Tibial artery (tissue), 4 donors: Measurements from ENCODE around the gene UVRAG.

Experiments
- DNase-seq, 2 donors: peaks; one replicate each; pipeline ENCODE4 v3.0.0-alpha.2; 2019
- H3K27ac ChIP-seq, 2 donors: fragments of 200-600 bp; sonication (generic) in 1 of 2; 1 replicate in 1 of 2; 2 replicates in 1 of 2; pipeline ENCODE4 v1.5.1; 2018 to 2019; ENCODE audit warnings: mild to moderate bottlenecking in 1 of 2
- H3K27me3 ChIP-seq, 2 donors: fragments of 200-600 bp; sonication (generic) in 1 of 2; one replicate each; pipeline versions ENCODE4 v1.5.1 to v1.6.0; 2016 to 2019
- H3K36me3 ChIP-seq, 3 donors: fragments of 200-600 bp; sonication (generic) in 2 of 3; one replicate each; pipeline ENCODE4 v1.5.1; 2016 to 2019; ENCODE audit warnings: mild to moderate bottlenecking in 2 of 3
- H3K4me1 ChIP-seq, 4 donors: fragments of 200-600 bp; sonication (generic) in 2 of 4; 1 replicate in 3 of 4; 2 replicates in 1 of 4; pipeline ENCODE4 v1.5.1; 2016 to 2019
- H3K4me3 ChIP-seq, 2 donors: fragments of 200-600 bp; sonication (generic) in 1 of 2; 1 replicate in 1 of 2; 2 replicates in 1 of 2; pipeline ENCODE4 v1.5.1; 2018 to 2019; ENCODE audit warnings: mild to moderate bottlenecking in 2 of 2
- H3K9me3 ChIP-seq, 3 donors: fragments of 200-600 bp; sonication (generic) in 1 of 3; one replicate each; pipeline ENCODE4 v1.5.1; 2016 to 2019
- CTCF ChIP-seq, 2 experiments: fragments of 200-600 bp in 1 of 2; fragments of 450-650 bp in 1 of 2; IDR thresholded peaks; one replicate each; pipeline ENCODE4 v1.5.1; 2017 to 2019; ENCODE audit warnings: antibody characterized with exemption in 2 of 2, mild to moderate bottlenecking in 1 of 2, moderate library complexity in 1 of 2
- intact Hi-C: fragments of 100-400 bp; cut with DNase I; formaldehyde crosslinking; loops from one replicate; pipeline ENCODE4 v1.15.0; 2023; ENCODE audit warnings: low total_unique reads

The UVRAG gene

GRCh38 chr11:75855206-75855605, 40.2 kb downstream of the UVRAG start:
- no peaks in the 10 kb centered on the region for H3K27me3 ChIP-seq
- TF ChIP-seq CTCF (IDR thresholded peaks at IDR 0.05): no peak
- no peak overlapping the region for H3K4me3 ChIP-seq
- H3K27ac ChIP-seq: no peak overlapping the region
- intact Hi-C loops: loop anchor here (5.0 kb wide), 1 partner anchor 232 kb away; no protein-coding TSS in a partner anchor
- no peaks in the 10 kb centered on the region for H3K9me3 ChIP-seq
- DNase-seq: no peak
- peaks cover 0 to 7% (median 0%) of the 10 kb centered on the region in 3 donors for H3K36me3 ChIP-seq
- H3K4me1 ChIP-seq: peaks cover 0 to 28% (median 15%) of the 10 kb centered on the region in 4 donors

- intact Hi-C loops: loop anchor here (5.0 kb wide), 1 partner anchor 230 kb away; no protein-coding TSS in a partner anchor
- Histone ChIP-seq H3K4me1 (peaks cover 0 to 13% (median 4%) of the 10 kb centered on the region in 4 donors), H3K27me3 (no peaks in the 10 kb centered on the region), H3K4me3 (no peak overlapping the region), H3K9me3 (no peaks in the 10 kb centered on the region), H3K27ac (no peak overlapping the region), H3K36me3 (peaks cover 0 to 7% (median 0%) of the 10 kb centered on the region in 3 donors)
- TF ChIP-seq CTCF (IDR thresholded peaks at IDR 0.05): no peak
- no peak for DNase-seq
Observed at GRCh38 chr11:75856912-75857311, 41.9 kb downstream of the UVRAG start.

GRCh38 chr11:75858042-75858441, 43.0 kb downstream of the UVRAG start:
- Histone ChIP-seq H3K36me3 (peaks cover 0 to 10% (median 0%) of the 10 kb centered on the region in 3 donors), H3K27ac (no peak overlapping the region), H3K4me3 (no peak overlapping the region), H3K27me3 (no peaks in the 10 kb centered on the region), H3K4me1 (peaks cover 0 to 13% (median 4%) of the 10 kb centered on the region in 4 donors), H3K9me3 (no peaks in the 10 kb centered on the region)
- no peak for DNase-seq
- intact Hi-C loops: loop anchor here (5.0 kb wide), 1 partner anchor 229 kb away; no protein-coding TSS in a partner anchor
- no peak for TF ChIP-seq CTCF (IDR thresholded peaks at IDR 0.05)

GRCh38 chr11:75858613-75859012, 43.6 kb downstream of the UVRAG start:
- peaks cover 0 to 6% (median 0%) of the 10 kb centered on the region in 3 donors for H3K36me3 ChIP-seq
- DNase-seq: no peak
- no peak overlapping the region for H3K4me3 ChIP-seq
- peaks cover 0 to 13% (median 4%) of the 10 kb centered on the region in 4 donors for H3K4me1 ChIP-seq
- no peaks in the 10 kb centered on the region for H3K27me3 ChIP-seq
- TF ChIP-seq CTCF (IDR thresholded peaks at IDR 0.05): no peak
- intact Hi-C loops: loop anchor here (5.0 kb wide), 1 partner anchor 229 kb away; no protein-coding TSS in a partner anchor
- H3K27ac ChIP-seq: no peak overlapping the region
- H3K9me3 ChIP-seq: no peaks in the 10 kb centered on the region

- H3K9me3 ChIP-seq: no peaks in the 10 kb centered on the region
- no peaks in the 10 kb centered on the region for H3K27me3 ChIP-seq
- H3K4me3 ChIP-seq: no peak overlapping the region
- H3K36me3 ChIP-seq: peaks cover 0 to 6% (median 0%) of the 10 kb centered on the region in 3 donors
- TF ChIP-seq CTCF (IDR thresholded peaks at IDR 0.05): no peak
- no peak overlapping the region for H3K27ac ChIP-seq
- H3K4me1 ChIP-seq: peaks cover 0 to 13% (median 4%) of the 10 kb centered on the region in 4 donors
- intact Hi-C loops: loop anchor here (5.0 kb wide), 1 partner anchor 228 kb away; no protein-coding TSS in a partner anchor
- no peak for DNase-seq
Observed at GRCh38 chr11:75859614-75860013, 44.6 kb downstream of the UVRAG start.
